K562 (cell line): ENCODE data around the gene SSR2. TPM values are rescaled to one million over a fixed set of nuclear protein-coding genes. Genes with fewer than 3 reads are reported as not detected.

Experiments
- ATAC-seq: fragments of 200-7000 bp; cut with Tn5 transposase; 3 replicates; pipeline ENCODE4 v1.9.1; 2020; ENCODE audit warnings: moderate library complexity
- BruUV-seq: library from RNA; stranded (reverse); fragments of 400-500 nt; replicated peaks from 2 replicates; lab custom pipeline; 2021; lab: Mats Ljungman, UMichigan
- CTCF ChIA-PET: fragments of 300-600 bp; formaldehyde crosslinking; extraction: SDS; loops from one replicate; lab custom pipeline; 2021; ENCODE audit warnings: low intra/inter-chr PET ratio; lab: Yijun Ruan, JAX
- POLR2A ChIA-PET: fragments of 300-600, 350-650 bp; sonication (Branson Sonifier 250); formaldehyde crosslinking; extraction: SDS; loops from one replicate; lab custom pipeline; 2021; ENCODE audit warnings: antibody characterized with exemption, inconsistent platforms; lab: Yijun Ruan, JAX
- DNase-seq, 4 experiments: peaks; one replicate each; pipeline versions ENCODE4 v3.0.0 to v3.0.0-alpha.2; 2011 to 2018; ENCODE audit warnings: low spot score in 3 of 4, mixed read lengths in 3 of 4; ENCODE audit errors: extremely low read depth in 1 of 4
- FAIRE-seq: peaks from 2 replicates; lab custom pipeline; 2011; peaks lifted over from hg19 to GRCh38; lab: Jason Lieb, UNC
- H2AFZ ChIP-seq: 2 replicates; pipeline ENCODE4 v1.6.0; 2011; ENCODE audit warnings: low read depth, low read length, control low read depth, inconsistent platforms
- H3K27ac ChIP-seq: fragments of 200-600 bp; 3 replicates; pipeline ENCODE4 v1.8.0; 2011; ENCODE audit warnings: low read depth, mild to moderate bottlenecking, control low read depth, inconsistent platforms, low read length, moderate library complexity, mixed read lengths; ENCODE audit errors: extremely low read depth
- H3K27me3 ChIP-seq, 2 experiments: fragments of 300-600 bp in 1 of 2; 2 replicates in 1 of 2; 3 replicates in 1 of 2; pipeline versions ENCODE4 v1.6.0 to v1.8.0; 2011; ENCODE audit warnings: inconsistent platforms in 2 of 2, low read length in 2 of 2, mild to moderate bottlenecking in 1 of 2, mixed read lengths in 1 of 2, moderate library complexity in 1 of 2; ENCODE audit not compliant: control insufficient read depth in 2 of 2, insufficient read depth in 2 of 2
- H3K36me3 ChIP-seq: fragments of 300-600 bp; 3 replicates; pipeline ENCODE4 v1.8.0; 2011; ENCODE audit warnings: mild to moderate bottlenecking, low read length, inconsistent platforms; ENCODE audit not compliant: control insufficient read depth, insufficient read depth
- H3K4me1 ChIP-seq, 2 experiments: fragments of 200-600 bp in 1 of 2; replicated peaks in 1 of 2; 2 replicates in 1 of 2; 3 replicates in 1 of 2; pipeline versions ENCODE4 v1.5.1 to v1.8.0; 2011; ENCODE audit warnings: inconsistent platforms in 2 of 2, low read length in 2 of 2, mild to moderate bottlenecking in 1 of 2, mixed read lengths in 1 of 2, moderate library complexity in 1 of 2; ENCODE audit not compliant: control insufficient read depth in 2 of 2, insufficient read depth in 2 of 2
- H3K4me2 ChIP-seq: 2 replicates; pipeline ENCODE4 v1.6.1; 2011; ENCODE audit warnings: low read length, control low read depth, inconsistent platforms, mixed read lengths; ENCODE audit not compliant: insufficient read depth
- H3K4me3 ChIP-seq: fragments of 200-600 bp; sonication (generic), shearing (Covaris generic); 2 replicates; pipeline ENCODE4 v1.5.1; 2016; ENCODE audit warnings: control low read depth, inconsistent platforms
- H3K79me2 ChIP-seq: fragments of 200-600 bp; 3 replicates; pipeline ENCODE4 v1.8.0; 2011; ENCODE audit warnings: low read length, inconsistent platforms; ENCODE audit not compliant: control insufficient read depth, insufficient read depth
- H3K9ac ChIP-seq, 2 experiments: 2 replicates each; pipeline versions ENCODE4 v1.6.0 to v1.6.1; 2011; ENCODE audit warnings: low read depth in 2 of 2, low read length in 2 of 2, control low read depth in 1 of 2, inconsistent platforms in 1 of 2, mild to moderate bottlenecking in 1 of 2, mixed read lengths in 1 of 2; ENCODE audit not compliant: insufficient read depth in 1 of 2
- H3K9me1 ChIP-seq: one replicate; pipeline ENCODE4 v1.6.0; 2011; ENCODE audit warnings: inconsistent platforms, mild to moderate bottlenecking, low read length, moderate library complexity; ENCODE audit not compliant: control insufficient read depth, insufficient read depth
- H3K9me3 ChIP-seq: replicated peaks from 2 replicates; pipeline ENCODE4 v1.5.1; 2011; ENCODE audit warnings: low read depth, low read length, inconsistent platforms; ENCODE audit not compliant: control insufficient read depth, insufficient read depth
- H4K20me1 ChIP-seq: replicated peaks from 2 replicates; pipeline ENCODE4 v1.6.1; 2011; ENCODE audit warnings: low read length, inconsistent platforms, mixed read lengths; ENCODE audit not compliant: control insufficient read depth, insufficient read depth
- IRF2 ChIP-seq: sonication (generic); formaldehyde crosslinking; IDR thresholded peaks from 2 replicates; pipeline ENCODE4 v1.8.1; 2022; ENCODE audit warnings: mild to moderate bottlenecking, missing genetic modification reagents
- JUND ChIP-seq, 2 experiments: IDR thresholded peaks; 2 replicates in 1 of 2; 3 replicates in 1 of 2; pipeline ENCODE4 v1.6.1; 2011; ENCODE audit warnings: borderline replicate concordance in 2 of 2, low read depth in 2 of 2, low read length in 2 of 2, improper control_type of control experiment in 1 of 2, missing biosample characterization in 1 of 2, missing genetic modification characterization in 1 of 2, missing genetic modification reagents in 1 of 2
- KLF6 ChIP-seq: fragments of 250-450 bp; sonication (Bioruptor Pico); IDR thresholded peaks from 2 replicates; pipeline ENCODE4 v1.4.0; 2020; ENCODE audit warnings: mild to moderate bottlenecking, moderate library complexity, borderline replicate concordance
- MXI1 ChIP-seq: IDR thresholded peaks from 2 replicates; pipeline ENCODE4 v1.6.1; 2011; ENCODE audit warnings: low read depth, mild to moderate bottlenecking, improper control_type of control experiment, low read length
- NR2C1 ChIP-seq, 2 experiments: fragments of 450-650 bp; IDR thresholded peaks; 2 replicates each; pipeline ENCODE4 v1.6.1; 2017; ENCODE audit warnings: mild to moderate bottlenecking in 2 of 2, antibody characterized with exemption in 1 of 2, inconsistent platforms in 1 of 2, missing compliant biosample characterization in 1 of 2, missing genetic modification characterization in 1 of 2
- SMARCA5 ChIP-seq: fragments of 450-650 bp; IDR thresholded peaks from 2 replicates; pipeline ENCODE4 v1.6.1; 2016
- SNIP1 ChIP-seq: fragments of 450-650 bp; IDR thresholded peaks from 2 replicates; pipeline ENCODE4 v1.7.1; 2017; ENCODE audit warnings: low read depth, mild to moderate bottlenecking
- ZKSCAN8 ChIP-seq: fragments of 200-800 bp; sonication (Bioruptor generic); IDR thresholded peaks from 2 replicates; pipeline ENCODE4 v1.6.1; 2016; ENCODE audit warnings: missing genetic modification characterization, missing compliant biosample characterization
- ZNF232 ChIP-seq: sonication (generic); formaldehyde crosslinking; IDR thresholded peaks from 2 replicates; pipeline ENCODE4 v1.8.0; 2022; ENCODE audit warnings: mild to moderate bottlenecking, missing genetic modification reagents
- WGBS: fragments of 100-300 bp; shearing (Covaris generic); methylation state at CpG from one replicate; pipeline ENCODE4 v1.1.6; 2016; ENCODE audit warnings: low coverage, mixed read lengths; ENCODE audit not compliant: insufficient coverage; ENCODE audit errors: missing lambda C conversion rate; 5-methylcytosine and 5-hydroxymethylcytosine counted together
- in situ Hi-C: fragments of 300-500 bp; cut with MboI; formaldehyde crosslinking; loops from 4 replicates; pipeline ENCODE4 v1.15.0; 2018; ENCODE audit warnings: inconsistent platforms, mixed read lengths
- intact Hi-C: fragments of 100-400 bp; cut with micrococcal nuclease; formaldehyde crosslinking; loops from 2 replicates; pipeline ENCODE4 v1.14.2; 2022
- polyA plus RNA-seq, 8 experiments: library from polyadenylated mRNA; depleted of rRNA in 4 of 8; stranded (reverse) in 5 of 8; unstranded in 3 of 8; fragments of >200 nt; fragmentation: Nextera tagmentation in 2 of 8; fragmentation: Illumina TruSeq in 1 of 8; extraction: Ambion mirVana in 2 of 8; extraction: Trizol in 1 of 8; gene quantifications; 2 replicates each; pipeline versions ENCODE4 v1.2.1 to v1.2.3, GENCODE V29; 2011 to 2014; ENCODE audit warnings: inconsistent platforms in 1 of 8, missing spikeins in 1 of 8
- total RNA-seq, 7 experiments: library from RNA; depleted of rRNA in 6 of 7; stranded (reverse); fragments of >200 nt in 6 of 7; fragmentation: Illumina TruSeq in 2 of 7; extraction: Trizol in 2 of 7; gene quantifications; 2 replicates each; pipeline versions ENCODE4 v1.2.1 to v1.2.3, GENCODE V29; 2011 to 2021; ENCODE audit warnings: low replicate concordance in 1 of 7
- TF ChIP-seq, protein P1 (sequence below): IDR thresholded peaks from 3 replicates; pipeline ENCODE4 v1.6.1; 2011; ENCODE audit warnings: borderline replicate concordance, mild to moderate bottlenecking, moderate library complexity; ENCODE audit not compliant: insufficient read length; ENCODE audit errors: extremely low read depth
- TF ChIP-seq, protein P2 (sequence below), 2 experiments: fragments of 450-650 bp; IDR thresholded peaks; 2 replicates each; pipeline ENCODE4 v1.6.1; 2016

The SSR2 gene
- total and polyA plus RNA-seq, 9 of the 15 experiments (the other 6 are each of a cell fraction or from before 2014, with no cell fraction given), result 161 to 411 (median 240) TPM

DNA sequence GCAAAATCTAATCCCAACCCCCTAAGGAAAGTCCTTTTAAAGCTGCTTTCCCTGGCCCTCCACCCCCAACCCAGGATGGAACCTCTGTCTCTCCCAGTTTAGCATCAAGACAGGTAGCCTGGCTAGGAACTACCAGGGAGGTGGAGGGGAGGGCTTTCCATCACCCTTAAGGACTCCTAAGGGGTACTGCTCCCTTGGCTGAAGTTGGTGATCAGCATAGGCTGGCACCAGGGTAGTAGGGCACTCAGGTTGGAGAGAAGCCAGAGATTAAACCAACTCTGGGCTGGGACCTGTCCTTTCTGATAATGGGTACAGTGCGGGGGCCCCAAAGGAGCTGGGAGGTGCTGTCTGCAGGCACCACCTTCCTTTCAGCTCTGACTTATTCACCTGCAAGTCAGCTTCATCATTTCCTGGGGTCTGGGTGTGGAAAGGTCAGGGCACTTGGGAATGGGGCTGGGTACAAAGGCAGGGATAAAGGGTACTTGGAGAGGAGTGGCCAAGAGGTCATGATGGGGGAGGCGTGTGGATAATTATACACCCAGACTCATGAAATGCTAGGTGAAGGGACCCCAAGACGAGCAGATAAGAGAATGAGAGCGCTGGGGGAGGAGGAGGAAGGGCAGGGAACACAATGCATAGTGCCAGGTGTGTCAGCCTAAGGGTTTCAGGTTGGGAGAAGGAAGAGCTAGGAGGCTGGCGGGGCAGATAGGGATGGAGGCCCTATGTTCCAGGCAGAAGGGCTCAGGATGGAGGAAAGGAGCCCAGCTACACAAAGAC is 43.6 kb downstream of the SSR2 start (continued):
- TF ChIP-seq, protein P1, sequence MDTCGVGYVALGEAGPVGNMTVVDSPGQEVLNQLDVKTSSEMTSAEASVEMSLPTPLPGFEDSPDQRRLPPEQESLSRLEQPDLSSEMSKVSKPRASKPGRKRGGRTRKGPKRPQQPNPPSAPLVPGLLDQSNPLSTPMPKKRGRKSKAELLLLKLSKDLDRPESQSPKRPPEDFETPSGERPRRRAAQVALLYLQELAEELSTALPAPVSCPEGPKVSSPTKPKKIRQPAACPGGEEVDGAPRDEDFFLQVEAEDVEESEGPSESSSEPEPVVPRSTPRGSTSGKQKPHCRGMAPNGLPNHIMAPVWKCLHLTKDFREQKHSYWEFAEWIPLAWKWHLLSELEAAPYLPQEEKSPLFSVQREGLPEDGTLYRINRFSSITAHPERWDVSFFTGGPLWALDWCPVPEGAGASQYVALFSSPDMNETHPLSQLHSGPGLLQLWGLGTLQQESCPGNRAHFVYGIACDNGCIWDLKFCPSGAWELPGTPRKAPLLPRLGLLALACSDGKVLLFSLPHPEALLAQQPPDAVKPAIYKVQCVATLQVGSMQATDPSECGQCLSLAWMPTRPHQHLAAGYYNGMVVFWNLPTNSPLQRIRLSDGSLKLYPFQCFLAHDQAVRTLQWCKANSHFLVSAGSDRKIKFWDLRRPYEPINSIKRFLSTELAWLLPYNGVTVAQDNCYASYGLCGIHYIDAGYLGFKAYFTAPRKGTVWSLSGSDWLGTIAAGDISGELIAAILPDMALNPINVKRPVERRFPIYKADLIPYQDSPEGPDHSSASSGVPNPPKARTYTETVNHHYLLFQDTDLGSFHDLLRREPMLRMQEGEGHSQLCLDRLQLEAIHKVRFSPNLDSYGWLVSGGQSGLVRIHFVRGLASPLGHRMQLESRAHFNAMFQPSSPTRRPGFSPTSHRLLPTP, result no peak
- TF ChIP-seq ZNF232, result 0 out of 2 replicates have a peak, but pooled peaks have one; percentile 27

GRCh38 chr1:155976062-155976912 is 44.5 kb downstream of the SSR2 start:
- peak; percentile 66 to 85 (median 75) for DNase-seq
- intact Hi-C loops, result no loop called here
- Histone ChIP-seq H3K36me3 (peaks cover 31% of the 10 kb centered on the region; the same call in 2 of the 3 replicates), H3K27me3 (no peaks in the 10 kb centered on the region), H3K9me1 (no peaks in the 10 kb centered on the region), H3K9ac (peak overlapping the region; percentile 89 to 97), H2AFZ (no peak overlapping the region), H3K79me2 (peaks cover 98% of the 10 kb centered on the region), H3K9me3 (no peaks in the 10 kb centered on the region), H4K20me1 (peaks cover 8% of the 10 kb centered on the region; the same call in 1 of the 2 replicates), H3K4me3 (peak overlapping the region; percentile 82), H3K4me2 (peak overlapping the region; percentile 97), H3K27ac (peak overlapping the region; percentile 93), H3K4me1 (peaks cover 53 to 69% of the 10 kb centered on the region in 2 experiments)
- no TSS peak for BruUV-seq
- ChIA-PET CTCF (no interaction called here), POLR2A (interaction anchor here (0.6 to 8.5 kb wide), 12 partner anchors 8 to 147 kb away, joined by 3 to 50 read pairs (median 6); partner anchors contain the start of gene KHDC4)
- FAIRE-seq, result peak; percentile 69
- 3% methylated on average over 12 of the region's 14 CpGs for WGBS
- ATAC-seq, result peak; percentile 15
- in situ Hi-C loops, result no loop called here
- no peak for TF ChIP-seq SMARCA5
- TF ChIP-seq IRF2 (CRISPR knock-in tag), result no peak
- no peak for TF ChIP-seq NR2C1 (IDR thresholded peaks at IDR 0.05)
- no peak for TF ChIP-seq NR2C1 (tag; IDR thresholded peaks at IDR 0.05)
- 0 out of 2 replicates have a peak, but pooled peaks have one; percentile 2 for TF ChIP-seq JUND (IDR thresholded peaks at IDR 0.05; ENCODE audit: borderline replicate concordance, low read depth, low read length)
- TF ChIP-seq JUND (tag; IDR thresholded peaks at IDR 0.05; ENCODE audit: borderline replicate concordance, low read depth, low read length), result no peak
- no peak for TF ChIP-seq SNIP1
- no peak for TF ChIP-seq MXI1
- no peak for TF ChIP-seq ZKSCAN8 (CRISPR knock-in tag)
- TF ChIP-seq, protein P2, sequence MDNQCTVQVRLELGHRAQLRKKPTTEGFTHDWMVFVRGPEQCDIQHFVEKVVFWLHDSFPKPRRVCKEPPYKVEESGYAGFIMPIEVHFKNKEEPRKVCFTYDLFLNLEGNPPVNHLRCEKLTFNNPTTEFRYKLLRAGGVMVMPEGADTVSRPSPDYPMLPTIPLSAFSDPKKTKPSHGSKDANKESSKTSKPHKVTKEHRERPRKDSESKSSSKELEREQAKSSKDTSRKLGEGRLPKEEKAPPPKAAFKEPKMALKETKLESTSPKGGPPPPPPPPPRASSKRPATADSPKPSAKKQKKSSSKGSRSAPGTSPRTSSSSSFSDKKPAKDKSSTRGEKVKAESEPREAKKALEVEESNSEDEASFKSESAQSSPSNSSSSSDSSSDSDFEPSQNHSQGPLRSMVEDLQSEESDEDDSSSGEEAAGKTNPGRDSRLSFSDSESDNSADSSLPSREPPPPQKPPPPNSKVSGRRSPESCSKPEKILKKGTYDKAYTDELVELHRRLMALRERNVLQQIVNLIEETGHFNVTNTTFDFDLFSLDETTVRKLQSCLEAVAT (IDR thresholded peaks at IDR 0.05), result peak in 1 of 2 experiments; percentile 87; a peak in 1 of 4 replicates
- TF ChIP-seq KLF6, result no peak
